Skeletal muscle tissue (tissue), 4 donors: ENCODE measurements around the gene PTMS. TPM values are rescaled to one million over a fixed set of nuclear protein-coding genes. Genes with fewer than 3 reads are reported as not detected.

Experiments used
- H3K27ac ChIP-seq: one replicate; pipeline ENCODE4 v1.7.0; 2013; ENCODE audit warnings: mild to moderate bottlenecking, low read depth, low read length, inconsistent platforms
- H3K27me3 ChIP-seq, 3 donors: one replicate each; pipeline ENCODE4 v1.7.0; 2013; ENCODE audit warnings: low read length in 3 of 3; ENCODE audit not compliant: control insufficient read depth in 3 of 3, insufficient read depth in 3 of 3
- H3K36me3 ChIP-seq, 3 donors: one replicate each; pipeline ENCODE4 v1.7.0; 2013; ENCODE audit warnings: low read length in 3 of 3; ENCODE audit not compliant: control insufficient read depth in 3 of 3, insufficient read depth in 3 of 3
- H3K4me1 ChIP-seq, 3 donors: one replicate each; pipeline ENCODE4 v1.7.0; 2013; ENCODE audit warnings: low read length in 3 of 3, mild to moderate bottlenecking in 3 of 3; ENCODE audit not compliant: control insufficient read depth in 3 of 3, insufficient read depth in 3 of 3
- H3K4me3 ChIP-seq, 3 donors: one replicate each; pipeline ENCODE4 v1.7.0; 2013; ENCODE audit warnings: low read length in 3 of 3
- H3K9ac ChIP-seq, 3 donors: one replicate each; pipeline ENCODE4 v1.7.0; 2013; ENCODE audit warnings: low read length in 3 of 3, mild to moderate bottlenecking in 3 of 3, moderate library complexity in 2 of 3, low read depth in 1 of 3
- H3K9me3 ChIP-seq, 3 donors: one replicate each; pipeline ENCODE4 v1.7.0; 2013; ENCODE audit warnings: low read length in 3 of 3; ENCODE audit not compliant: control insufficient read depth in 3 of 3
- total RNA-seq: library from RNA; depleted of rRNA; stranded (reverse); fragments of >200 nt; gene quantifications from one replicate; pipeline ENCODE4 v1.2.3, GENCODE V29; 2014
- donor health status: Osteomylitis.

Gene PTMS
- total RNA-seq, 1 donor from 2014 or later: 40.2 TPM

GRCh38 chr12:6775185-6776174, 9.3 kb downstream of the PTMS start:
- peaks cover 19 to 26% (median 22%) of the 10 kb centered on the region in 3 donors for H3K4me1 ChIP-seq
- no peak overlapping the region for H3K9ac ChIP-seq
- peaks cover 0 to 5% (median 0%) of the 10 kb centered on the region in 3 donors for H3K36me3 ChIP-seq
- no peak overlapping the region for H3K4me3 ChIP-seq
- no peaks in the 10 kb centered on the region for H3K9me3 ChIP-seq
- no peak overlapping the region for H3K27ac ChIP-seq
- no peaks in the 10 kb centered on the region for H3K27me3 ChIP-seq

- H3K4me3 ChIP-seq: no peak overlapping the region
- no peaks in the 10 kb centered on the region for H3K9me3 ChIP-seq
- no peak overlapping the region for H3K9ac ChIP-seq
- no peaks in the 10 kb centered on the region for H3K36me3 ChIP-seq
- no peak overlapping the region for H3K27ac ChIP-seq
- peaks cover 13 to 18% (median 16%) of the 10 kb centered on the region in 3 donors for H3K4me1 ChIP-seq
- H3K27me3 ChIP-seq: no peaks in the 10 kb centered on the region
Measured at GRCh38 chr12:6777386-6777785, 11.2 kb downstream of the PTMS start.

- Histone ChIP-seq H3K9ac (peak overlapping the region; percentile 79 to 86 (median 85)), H3K9me3 (no peaks in the 10 kb centered on the region), H3K27ac (peak overlapping the region; percentile 69), H3K4me1 (peaks cover 13 to 18% (median 16%) of the 10 kb centered on the region in 3 donors), H3K27me3 (no peaks in the 10 kb centered on the region), H3K4me3 (peak overlapping the region; percentile 76 to 83 (median 77)), H3K36me3 (no peaks in the 10 kb centered on the region)
Measured at GRCh38 chr12:6778217-6778573, 12.0 kb downstream of the PTMS start.

- peak overlapping the region; percentile 76 to 83 (median 77) for H3K4me3 ChIP-seq
- no peaks in the 10 kb centered on the region for H3K27me3 ChIP-seq
- peak overlapping the region; percentile 69 for H3K27ac ChIP-seq
- no peaks in the 10 kb centered on the region for H3K36me3 ChIP-seq
- H3K9ac ChIP-seq: peak overlapping the region; percentile 79 to 86 (median 85)
- no peaks in the 10 kb centered on the region for H3K9me3 ChIP-seq
- H3K4me1 ChIP-seq: peaks cover 13 to 18% (median 16%) of the 10 kb centered on the region in 3 donors
Measured at GRCh38 chr12:6778574-6779550, 12.7 kb downstream of the PTMS start.

GRCh38 chr12:6779708-6780432, 13.7 kb downstream of the PTMS start:
- H3K27ac ChIP-seq: no peak overlapping the region
- no peaks in the 10 kb centered on the region for H3K9me3 ChIP-seq
- H3K9ac ChIP-seq: peak overlapping the region in 1 of 3 donors; percentile 86
- H3K36me3 ChIP-seq: no peaks in the 10 kb centered on the region
- H3K4me3 ChIP-seq: no peak overlapping the region
- peaks cover 13 to 18% (median 16%) of the 10 kb centered on the region in 3 donors for H3K4me1 ChIP-seq
- H3K27me3 ChIP-seq: no peaks in the 10 kb centered on the region

- Histone ChIP-seq H3K4me1 (peaks cover 13 to 18% (median 16%) of the 10 kb centered on the region in 3 donors), H3K9me3 (no peaks in the 10 kb centered on the region), H3K36me3 (no peaks in the 10 kb centered on the region), H3K27me3 (no peaks in the 10 kb centered on the region), H3K27ac (no peak overlapping the region), H3K4me3 (no peak overlapping the region), H3K9ac (no peak overlapping the region)
Measured at GRCh38 chr12:6780573-6780972, 14.4 kb downstream of the PTMS start.

GRCh38 chr12:6782119-6782518, 16.0 kb downstream of the PTMS start:
- no peaks in the 10 kb centered on the region for H3K27me3 ChIP-seq
- H3K4me3 ChIP-seq: no peak overlapping the region
- peaks cover 13 to 18% (median 16%) of the 10 kb centered on the region in 3 donors for H3K4me1 ChIP-seq
- no peak overlapping the region for H3K9ac ChIP-seq
- no peaks in the 10 kb centered on the region for H3K36me3 ChIP-seq
- H3K9me3 ChIP-seq: no peaks in the 10 kb centered on the region
- no peak overlapping the region for H3K27ac ChIP-seq

GRCh38 chr12:6782850-6783566, 16.8 kb downstream of the PTMS start:
- H3K27ac ChIP-seq: no peak overlapping the region
- H3K27me3 ChIP-seq: no peaks in the 10 kb centered on the region
- peaks cover 11 to 13% (median 13%) of the 10 kb centered on the region in 3 donors for H3K4me1 ChIP-seq
- no peak overlapping the region for H3K9ac ChIP-seq
- no peak overlapping the region for H3K4me3 ChIP-seq
- H3K9me3 ChIP-seq: no peaks in the 10 kb centered on the region
- H3K36me3 ChIP-seq: no peaks in the 10 kb centered on the region

GRCh38 chr12:6783828-6784227, 17.7 kb downstream of the PTMS start:
- no peaks in the 10 kb centered on the region for H3K36me3 ChIP-seq
- H3K4me3 ChIP-seq: no peak overlapping the region
- no peaks in the 10 kb centered on the region for H3K27me3 ChIP-seq
- H3K9me3 ChIP-seq: no peaks in the 10 kb centered on the region
- no peak overlapping the region for H3K27ac ChIP-seq
- H3K4me1 ChIP-seq: peaks cover 3 to 5% (median 5%) of the 10 kb centered on the region in 3 donors
- no peak overlapping the region for H3K9ac ChIP-seq
